GM21360 (cell line): ENCODE measurements around the gene CECR2.
"Not testable (repeated sequence)": the region's sequence is repeated elsewhere in the genome, so short reads cannot be mapped to it uniquely, and the experiment has no call there.

Experiments
- ATAC-seq: cut with Tn5 transposase; IDR thresholded peaks from one replicate; pipeline ENCODE4 v1.9.1; 2021; ENCODE audit warnings: mild to moderate bottlenecking, moderate library complexity; ENCODE audit not compliant: unreplicated experiment

Gene CECR2

DNA sequence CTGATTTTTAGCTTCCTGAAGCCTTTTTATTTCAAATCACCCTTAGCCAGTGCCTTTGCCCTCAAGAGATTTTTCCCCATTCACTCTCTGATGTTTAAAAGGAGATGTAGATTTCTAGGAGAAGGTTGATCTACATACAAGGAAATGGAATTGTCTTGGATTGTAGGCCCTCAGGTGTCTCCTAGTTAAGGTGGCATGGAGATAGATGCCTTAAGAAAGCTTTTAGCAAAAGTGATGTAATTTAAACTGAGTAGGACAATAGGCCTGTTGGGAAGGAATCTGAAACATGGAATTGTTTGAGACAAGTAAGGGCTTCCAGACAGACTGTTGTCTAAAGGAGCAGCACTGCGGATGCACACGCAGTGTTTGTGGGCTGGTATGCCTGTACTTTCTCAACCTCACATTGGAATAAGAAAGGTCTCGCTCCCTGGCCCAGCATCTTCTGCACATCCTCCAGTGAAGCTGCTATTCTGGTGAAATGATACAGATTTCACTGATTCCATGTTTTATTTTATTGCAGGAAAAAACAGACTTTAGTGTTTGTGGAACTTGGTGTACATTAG lies 124.2 kb downstream of the CECR2 start:
- no peak for ATAC-seq

DNA sequence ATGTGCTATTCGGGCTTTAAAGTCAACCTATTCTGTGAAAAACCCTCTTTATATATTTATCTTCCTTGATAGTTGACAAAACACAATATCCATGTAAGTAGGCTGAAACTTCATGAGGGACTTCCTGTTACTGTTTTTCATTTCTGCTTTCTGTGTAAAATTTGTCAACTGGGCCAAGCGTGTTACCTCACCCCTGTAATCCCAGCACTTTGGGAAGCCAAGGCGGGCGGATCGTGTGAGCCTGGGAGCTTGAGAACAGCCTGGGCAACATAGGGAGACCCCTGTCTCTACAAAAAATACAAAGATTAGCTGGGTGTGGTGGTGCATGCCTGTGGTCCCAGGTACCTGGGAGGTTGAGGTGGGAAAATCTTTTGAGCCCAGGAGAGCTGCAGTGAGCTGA lies 127.6 kb downstream of the CECR2 start:
- ATAC-seq = no peak

DNA sequence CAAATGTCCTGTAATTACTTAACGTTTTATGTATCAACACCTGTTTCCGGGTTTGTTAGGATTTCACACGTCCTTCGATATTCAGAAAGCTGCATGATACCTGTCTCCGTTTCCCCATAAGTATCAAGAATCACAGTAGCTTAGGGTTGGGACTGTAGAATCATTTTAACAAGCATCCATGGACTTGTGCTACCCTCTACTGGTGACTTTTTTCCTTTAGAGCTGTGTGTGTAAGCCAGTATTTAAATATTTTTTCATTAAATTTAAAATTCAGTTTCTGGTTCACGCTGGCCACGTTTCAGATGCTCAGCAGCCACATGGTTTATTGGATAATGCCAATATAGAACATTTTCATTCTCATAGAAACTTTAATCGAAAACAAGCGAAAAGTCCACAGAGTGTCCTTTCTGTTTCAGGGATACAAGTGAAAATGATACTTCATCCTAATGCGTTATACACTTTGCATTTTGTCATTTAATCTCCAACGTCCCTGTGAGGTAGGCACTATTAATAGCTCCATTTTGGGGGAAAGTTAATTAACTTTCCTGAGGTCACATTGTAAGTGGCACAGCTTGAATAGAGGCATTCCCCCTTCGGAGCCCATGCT lies 132.5 kb downstream of the CECR2 start:
- ATAC-seq = no peak

DNA sequence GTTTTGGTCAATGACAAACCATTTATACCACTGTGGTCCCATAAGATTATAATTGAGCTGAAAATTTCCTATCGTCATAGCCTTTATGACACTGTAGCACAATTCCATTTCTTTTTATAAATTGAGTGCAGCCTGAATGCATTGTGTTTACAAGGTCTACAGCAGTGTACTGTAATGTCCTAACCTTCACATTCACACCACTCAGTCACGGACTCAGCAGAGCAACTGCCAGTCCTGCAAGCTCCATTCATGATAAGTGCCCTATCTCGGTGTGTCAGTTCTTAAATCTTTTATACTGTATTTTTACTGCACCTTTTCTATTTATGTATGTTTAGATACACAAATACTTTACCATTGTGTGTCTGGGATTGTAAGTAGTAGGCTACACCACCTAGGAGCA lies 138.8 kb downstream of the CECR2 start:
- ATAC-seq = no peak

DNA sequence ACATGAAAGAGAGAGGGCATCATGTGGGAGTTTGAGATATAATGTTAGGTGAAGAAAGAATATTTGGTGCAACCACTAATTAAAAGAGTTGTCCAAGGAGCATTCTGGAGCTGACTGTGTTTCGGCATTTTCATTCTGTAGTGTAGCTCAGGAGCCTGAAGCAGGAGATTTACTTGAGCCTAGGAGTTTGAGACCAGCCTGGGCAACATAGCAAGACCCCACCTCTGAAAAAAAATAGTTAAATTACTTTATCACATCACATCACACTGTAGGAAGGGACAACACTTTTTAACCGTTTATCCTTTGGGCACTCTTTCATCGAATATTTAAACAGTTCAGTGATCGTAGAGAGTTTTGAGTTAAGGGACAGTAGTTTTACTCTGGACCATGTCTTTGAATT lies 143.7 kb downstream of the CECR2 start:
- ATAC-seq = no peak

DNA sequence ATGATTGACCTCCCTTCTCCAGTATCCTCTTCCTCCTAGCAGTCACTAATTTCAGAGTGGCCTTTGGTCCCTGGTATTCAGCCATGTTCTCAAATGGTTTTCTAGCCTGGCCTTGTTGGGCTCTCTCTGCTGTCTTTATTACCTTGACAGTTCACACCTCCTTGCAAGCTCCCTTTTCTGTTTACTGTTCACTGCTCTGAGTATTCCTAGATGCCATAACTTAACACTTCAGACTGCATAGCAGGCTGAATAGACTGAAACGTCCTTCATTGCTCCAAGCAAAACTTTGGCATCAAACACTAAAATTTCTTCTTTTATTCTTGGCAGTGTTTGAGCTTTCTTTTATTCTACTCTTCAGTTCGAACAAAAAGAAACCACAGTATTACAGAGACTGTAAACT lies 144.4 kb downstream of the CECR2 start:
- no peak for ATAC-seq

DNA sequence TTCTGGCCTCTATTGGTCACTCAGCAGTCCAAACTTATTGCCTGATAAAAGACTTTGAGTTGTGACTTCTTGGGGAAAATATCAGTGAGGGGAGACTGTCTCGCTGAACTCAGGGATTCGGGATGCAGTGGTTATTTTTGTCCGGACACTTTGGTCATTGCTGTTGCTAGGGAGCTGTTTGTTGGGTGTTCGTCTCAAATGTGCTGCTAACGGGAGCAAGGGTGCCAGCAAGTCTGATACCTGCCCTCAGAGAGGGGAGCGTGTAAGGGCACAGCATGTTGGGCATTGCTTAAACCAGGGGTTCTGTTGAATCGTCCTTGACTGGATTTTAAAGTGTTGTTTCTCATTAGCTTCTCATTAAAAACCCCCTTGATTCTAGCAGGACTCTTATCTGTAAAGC lies 144.8 kb downstream of the CECR2 start:
- no peak for ATAC-seq

DNA sequence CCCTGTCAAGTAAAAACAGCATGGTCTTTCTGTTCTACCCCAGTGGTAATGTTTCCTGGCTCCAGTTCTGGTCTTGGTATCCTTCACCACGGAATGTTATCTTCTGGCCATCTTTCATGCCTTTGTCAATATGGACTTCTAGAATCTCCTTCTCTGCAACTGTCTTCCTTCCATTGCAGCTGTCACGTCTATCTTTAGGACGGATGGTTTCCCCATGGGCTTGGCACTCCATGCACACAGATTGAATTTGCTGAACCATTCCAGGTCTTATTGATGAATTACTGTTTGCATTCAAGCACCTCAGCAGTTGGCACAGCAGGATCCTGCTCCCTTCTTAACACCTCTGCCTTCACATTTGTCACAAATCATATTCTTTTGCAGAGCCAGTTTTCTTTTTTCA lies 149.1 kb downstream of the CECR2 start:
- ATAC-seq = no peak

DNA sequence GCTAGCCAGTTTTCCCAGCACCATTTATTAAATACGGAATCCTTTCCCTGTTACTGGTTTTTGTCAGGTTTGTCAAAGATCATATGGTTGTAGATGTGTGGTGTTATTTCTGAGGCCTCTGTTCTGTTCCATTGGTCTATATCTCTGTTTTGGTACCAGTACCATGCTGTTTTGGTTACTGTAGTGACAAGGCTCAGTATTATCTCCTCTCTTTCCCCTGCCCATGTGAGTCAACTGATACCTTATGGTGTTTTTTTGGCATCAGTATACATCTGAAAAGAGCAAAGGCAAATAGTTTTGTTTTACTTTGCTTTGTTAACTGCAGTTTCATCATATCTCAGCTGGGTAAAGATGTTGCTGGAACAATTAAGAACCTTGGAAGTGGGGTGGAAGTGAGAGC lies 152.7 kb downstream of the CECR2 start:
- ATAC-seq = not testable (repeated sequence)

DNA sequence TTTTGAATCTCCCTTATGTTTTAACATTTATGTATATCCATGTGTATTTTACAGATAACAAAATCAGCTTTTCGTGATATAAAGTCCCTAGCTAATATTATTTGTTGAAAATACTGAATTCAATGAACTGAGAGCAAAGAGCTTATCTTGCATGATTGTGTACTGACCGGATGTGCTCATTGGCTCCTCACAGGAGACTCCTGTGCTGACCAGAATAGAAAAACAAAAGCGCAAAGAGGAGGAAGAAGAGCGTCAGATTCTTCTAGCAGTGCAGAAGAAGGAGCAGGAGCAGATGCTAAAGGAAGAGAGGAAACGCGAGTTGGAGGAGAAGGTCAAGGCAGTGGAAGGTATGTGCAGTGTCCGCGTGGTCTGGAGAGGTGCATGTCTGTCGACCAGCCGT lies 154.7 kb downstream of the CECR2 start:
- ATAC-seq = no peak

DNA sequence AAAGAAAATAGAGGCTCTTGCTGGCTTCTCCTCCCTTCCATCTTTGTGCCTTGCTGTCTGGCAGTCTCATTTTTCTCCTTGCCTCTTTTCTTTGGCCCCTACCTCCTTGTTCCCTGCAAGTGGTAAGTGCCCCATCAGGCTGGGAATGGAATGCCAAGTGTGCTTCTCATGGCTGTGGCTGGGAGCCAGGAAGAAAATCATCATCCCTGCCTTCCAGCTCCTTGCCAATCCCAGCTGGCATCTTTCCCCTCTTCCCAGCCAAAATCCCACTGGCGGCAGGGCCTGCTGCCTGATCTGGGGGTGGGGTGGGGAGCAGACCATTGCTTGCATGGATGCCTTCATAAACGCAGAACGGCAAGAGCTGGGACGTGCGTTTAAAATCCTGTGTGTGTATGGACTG lies 167.0 kb downstream of the CECR2 start:
- no peak for ATAC-seq

DNA sequence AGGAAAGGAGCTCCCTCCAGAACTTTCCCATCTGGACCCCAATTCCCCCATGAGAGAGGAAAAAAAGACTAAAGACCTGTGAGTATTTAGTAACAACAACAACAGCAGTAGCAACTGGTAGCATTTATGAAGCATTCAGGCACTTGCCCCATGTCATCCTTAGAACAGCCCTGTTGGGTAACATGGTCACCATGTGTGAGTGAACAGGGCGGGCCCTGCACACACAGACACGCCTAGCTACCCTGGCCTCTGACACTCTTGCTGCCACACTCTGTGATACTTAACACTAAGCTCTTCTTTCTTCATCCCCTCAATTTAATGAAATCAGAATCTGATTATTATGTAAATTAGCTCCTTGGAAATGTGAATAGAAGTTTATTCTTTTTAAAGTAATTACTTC lies 167.9 kb downstream of the CECR2 start:
- ATAC-seq = no peak

DNA sequence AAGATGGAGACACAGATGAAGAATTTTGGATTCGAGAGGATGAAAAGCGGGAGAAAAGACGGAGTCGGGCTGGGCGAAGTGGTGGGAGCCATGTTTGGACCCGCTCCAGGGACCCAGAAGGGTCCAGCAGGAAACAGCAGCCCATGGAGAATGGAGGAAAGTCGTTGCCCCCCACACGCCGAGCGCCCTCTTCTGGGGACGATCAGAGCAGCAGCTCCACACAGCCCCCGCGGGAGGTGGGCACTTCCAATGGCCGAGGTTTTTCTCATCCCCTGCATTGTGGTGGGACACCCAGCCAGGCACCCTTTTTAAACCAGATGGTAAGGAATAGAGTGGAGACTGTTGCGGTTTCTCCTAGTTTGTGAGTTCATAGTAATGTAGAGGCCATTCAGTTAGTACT lies 171.2 kb downstream of the CECR2 start:
- ATAC-seq = no peak

DNA sequence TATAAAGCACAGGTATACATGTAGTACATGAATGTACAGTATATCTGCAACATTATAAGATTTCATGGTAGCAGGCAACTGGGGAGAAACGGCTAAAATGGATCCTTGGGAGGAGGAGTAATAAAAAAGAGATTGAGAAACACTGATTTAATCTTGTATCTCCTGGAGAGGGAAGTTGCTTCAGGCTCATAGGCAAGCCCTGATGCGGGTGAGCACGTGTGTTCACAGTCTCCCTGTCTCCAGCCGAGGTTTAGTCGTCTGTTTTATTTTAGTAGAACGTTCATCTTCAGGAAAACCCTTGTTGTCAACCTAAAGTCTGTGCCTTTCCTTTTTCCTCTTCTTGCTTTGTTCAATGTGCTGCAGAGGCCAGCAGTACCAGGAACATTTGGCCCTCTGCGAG lies 172.2 kb downstream of the CECR2 start:
- ATAC-seq = no peak

DNA sequence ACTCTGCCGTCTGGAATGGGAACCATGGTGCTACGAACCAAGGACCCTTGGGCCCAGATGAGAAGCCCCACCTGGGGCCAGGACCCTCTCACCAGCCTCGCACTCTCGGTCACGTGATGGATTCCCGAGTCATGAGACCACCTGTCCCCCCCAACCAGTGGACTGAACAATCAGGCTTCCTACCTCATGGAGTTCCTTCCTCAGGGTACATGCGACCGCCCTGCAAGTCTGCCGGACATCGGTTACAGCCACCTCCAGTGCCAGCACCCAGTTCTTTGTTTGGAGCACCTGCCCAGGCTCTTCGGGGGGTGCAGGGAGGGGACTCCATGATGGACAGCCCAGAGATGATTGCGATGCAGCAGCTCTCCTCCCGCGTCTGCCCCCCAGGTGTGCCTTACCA lies 173.2 kb downstream of the CECR2 start:
- no peak for ATAC-seq

DNA sequence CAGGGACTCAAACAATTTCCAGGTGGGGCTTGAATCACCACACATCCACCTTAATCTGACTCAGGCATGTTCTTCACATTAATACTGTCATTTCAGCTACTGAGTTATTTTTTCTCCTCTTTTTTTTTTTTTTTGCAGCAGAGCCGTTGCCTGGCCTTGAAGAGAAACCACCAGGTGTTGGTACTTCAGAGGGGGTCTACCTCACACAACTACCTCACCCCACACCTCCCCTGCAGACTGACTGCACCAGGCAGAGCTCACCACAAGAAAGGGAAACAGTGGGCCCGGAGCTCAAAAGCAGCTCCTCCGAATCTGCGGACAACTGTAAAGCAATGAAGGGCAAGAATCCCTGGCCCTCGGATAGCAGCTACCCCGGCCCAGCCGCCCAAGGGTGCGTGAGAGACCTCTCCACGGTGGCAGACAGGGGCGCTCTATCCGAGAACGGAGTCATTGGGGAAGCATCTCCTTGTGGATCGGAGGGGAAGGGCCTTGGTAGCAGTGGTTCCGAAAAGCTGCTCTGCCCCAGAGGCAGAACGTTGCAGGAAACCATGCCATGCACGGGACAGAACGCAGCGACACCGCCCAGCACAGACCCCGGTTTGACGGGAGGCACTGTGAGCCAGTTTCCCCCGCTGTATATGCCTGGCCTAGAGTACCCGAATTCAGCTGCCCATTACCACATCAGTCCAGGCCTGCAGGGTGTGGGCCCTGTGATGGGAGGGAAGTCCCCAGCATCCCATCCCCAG lies 178.9 kb downstream of the CECR2 start:
- ATAC-seq = no peak

DNA sequence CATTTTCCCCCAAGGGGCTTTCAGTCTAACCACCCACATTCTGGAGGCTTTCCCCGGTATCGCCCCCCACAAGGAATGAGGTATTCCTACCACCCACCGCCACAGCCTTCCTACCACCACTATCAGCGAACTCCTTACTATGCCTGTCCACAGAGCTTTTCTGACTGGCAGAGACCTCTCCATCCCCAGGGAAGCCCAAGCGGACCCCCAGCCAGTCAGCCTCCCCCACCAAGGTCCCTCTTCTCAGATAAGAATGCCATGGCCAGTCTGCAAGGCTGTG lies 179.4 kb downstream of the CECR2 start:
- no peak for ATAC-seq

DNA sequence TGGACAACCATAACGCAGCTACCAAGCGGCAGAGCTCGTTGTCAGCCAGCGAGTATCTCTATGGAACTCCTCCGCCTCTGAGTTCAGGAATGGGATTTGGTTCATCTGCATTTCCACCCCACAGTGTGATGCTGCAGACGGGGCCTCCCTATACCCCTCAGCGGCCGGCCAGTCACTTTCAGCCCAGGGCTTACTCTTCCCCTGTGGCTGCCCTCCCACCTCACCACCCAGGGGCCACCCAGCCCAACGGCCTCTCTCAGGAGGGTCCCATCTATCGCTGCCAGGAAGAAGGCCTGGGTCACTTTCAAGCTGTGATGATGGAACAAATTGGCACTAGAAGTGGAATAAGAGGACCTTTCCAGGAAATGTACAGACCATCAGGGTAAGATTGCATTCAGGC lies 179.9 kb downstream of the CECR2 start:
- ATAC-seq = no peak

DNA sequence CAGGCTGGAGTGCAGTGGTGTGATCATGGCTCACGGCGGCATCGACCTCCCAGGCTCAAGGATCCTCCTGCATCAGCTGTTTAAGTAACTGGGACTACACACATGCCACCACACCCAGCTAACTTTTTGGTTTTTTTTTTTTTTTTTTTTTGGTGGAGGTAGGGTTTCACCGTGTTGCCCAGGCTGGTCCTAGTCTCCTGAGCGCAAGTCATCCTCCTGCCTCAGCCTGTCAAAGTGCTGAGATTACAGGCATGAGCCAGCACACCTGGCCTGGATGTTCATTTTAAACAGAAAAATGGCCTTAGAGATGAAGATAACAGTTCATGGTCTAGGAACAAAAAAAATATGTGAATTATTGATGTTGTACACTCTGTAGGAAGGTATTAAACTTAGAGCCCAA lies 180.4 kb downstream of the CECR2 start:
- no peak for ATAC-seq

DNA sequence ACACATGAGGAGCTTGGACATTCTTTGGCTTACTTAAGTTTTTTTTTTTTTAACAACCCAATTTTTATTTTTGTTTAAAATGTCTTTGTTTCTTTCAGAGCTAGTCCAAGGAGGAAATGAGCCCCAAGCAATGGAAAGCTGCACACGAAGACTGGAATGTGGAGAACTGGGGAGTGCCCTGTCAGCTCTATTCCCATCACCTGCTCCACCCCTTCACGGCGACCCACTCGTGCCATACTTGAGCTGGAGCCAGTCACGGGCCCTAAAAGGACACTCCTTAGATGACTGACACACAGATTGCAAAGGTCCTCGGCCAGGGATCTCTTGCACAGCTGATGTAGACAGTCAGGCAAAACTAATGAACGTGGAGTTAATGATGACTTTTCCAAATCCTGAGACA lies 183.5 kb downstream of the CECR2 start:
- no peak for ATAC-seq

DNA sequence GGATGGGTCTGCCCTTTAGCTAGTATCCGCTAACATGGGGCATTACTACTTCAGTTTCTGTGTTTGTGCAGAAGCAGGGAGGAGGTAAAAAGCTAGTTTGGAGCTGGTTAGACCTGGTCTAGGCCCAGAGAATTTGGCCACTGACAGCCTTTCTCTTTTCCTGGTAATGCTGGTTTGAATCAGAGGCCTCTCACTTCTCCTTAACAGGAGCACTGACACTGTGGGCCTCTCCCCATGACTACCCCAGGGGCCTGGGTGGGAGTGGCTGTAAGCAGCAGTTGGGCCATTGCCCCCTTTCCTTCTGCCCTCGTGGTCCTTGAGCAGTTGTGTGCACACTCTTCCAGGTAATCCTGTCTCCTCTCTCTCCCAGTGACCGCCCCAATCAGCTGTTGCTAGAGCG lies 185.6 kb downstream of the CECR2 start:
- ATAC-seq = no peak

DNA sequence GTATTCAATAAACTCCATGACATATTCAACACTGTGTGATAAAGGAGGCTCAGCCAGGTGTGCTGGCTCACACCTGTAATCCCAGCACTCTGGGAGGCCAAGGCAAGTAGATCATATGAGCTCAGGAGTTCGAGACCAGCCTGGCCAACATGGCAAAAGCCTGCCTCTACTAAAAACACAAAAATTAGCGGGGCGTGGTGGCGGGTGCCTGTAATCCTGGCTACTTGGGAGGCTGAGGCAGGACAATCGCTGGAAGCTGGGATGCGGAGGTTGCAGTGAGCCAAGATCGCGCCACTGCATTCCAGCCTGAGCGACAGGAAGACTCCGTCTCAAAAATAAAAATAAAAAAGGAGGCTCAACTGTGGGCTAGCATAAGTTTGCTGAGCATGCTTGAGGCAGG lies 189.9 kb downstream of the CECR2 start:
- no peak for ATAC-seq
